ENCODE data around the gene METTL8. TPM values are rescaled to one million over a fixed set of nuclear protein-coding genes. Genes with fewer than 3 reads are reported as not detected.

Gene METTL8, protein sequence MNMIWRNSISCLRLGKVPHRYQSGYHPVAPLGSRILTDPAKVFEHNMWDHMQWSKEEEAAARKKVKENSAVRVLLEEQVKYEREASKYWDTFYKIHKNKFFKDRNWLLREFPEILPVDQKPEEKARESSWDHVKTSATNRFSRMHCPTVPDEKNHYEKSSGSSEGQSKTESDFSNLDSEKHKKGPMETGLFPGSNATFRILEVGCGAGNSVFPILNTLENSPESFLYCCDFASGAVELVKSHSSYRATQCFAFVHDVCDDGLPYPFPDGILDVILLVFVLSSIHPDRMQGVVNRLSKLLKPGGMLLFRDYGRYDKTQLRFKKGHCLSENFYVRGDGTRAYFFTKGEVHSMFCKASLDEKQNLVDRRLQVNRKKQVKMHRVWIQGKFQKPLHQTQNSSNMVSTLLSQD
- 100 to 1,000 TPM in 1 of 4 donors, 10 to 100 TPM in 3; 11.4 to 107 (median 15.2) TPM for total RNA-seq

DNA sequence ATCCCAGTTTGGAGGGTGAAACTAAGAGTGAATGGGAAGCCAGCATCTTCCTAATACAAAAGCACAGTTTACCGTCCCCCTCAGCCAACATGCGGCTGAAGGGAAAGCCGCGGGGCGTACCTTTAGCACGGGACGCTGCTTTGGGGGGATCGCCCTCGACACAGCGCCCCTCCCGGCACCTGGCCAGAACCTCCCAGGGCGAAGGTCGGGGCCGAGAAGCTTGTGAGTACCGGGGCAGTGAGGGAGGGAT is at the start of gene METTL8:
METTL8 (minus strand) TSS at position 228 of the 250 bp plus-strand sequence. CDS start 41,805 bp downstream, outside the sequence.
- peak within 1 kb of the TSS; percentile 94 to 99 (median 99) for H3K27ac ChIP-seq
- no peaks in the 10 kb centered on the region for H3K9me3 ChIP-seq
- peaks cover 0 to 23% (median 2%) of the 10 kb centered on the region in 4 donors for H3K4me1 ChIP-seq
- peak within 1 kb of the TSS; percentile 69 to 91 (median 84) for H3K4me3 ChIP-seq
- peaks cover 0 to 8% (median 0%) of the 10 kb centered on the region in 3 donors for H3K36me3 ChIP-seq
- no peaks in the 10 kb centered on the region for H3K27me3 ChIP-seq
- TF ChIP-seq POLR2A (IDR thresholded peaks at IDR 0.05): no peak
- TF ChIP-seq, protein P1, sequence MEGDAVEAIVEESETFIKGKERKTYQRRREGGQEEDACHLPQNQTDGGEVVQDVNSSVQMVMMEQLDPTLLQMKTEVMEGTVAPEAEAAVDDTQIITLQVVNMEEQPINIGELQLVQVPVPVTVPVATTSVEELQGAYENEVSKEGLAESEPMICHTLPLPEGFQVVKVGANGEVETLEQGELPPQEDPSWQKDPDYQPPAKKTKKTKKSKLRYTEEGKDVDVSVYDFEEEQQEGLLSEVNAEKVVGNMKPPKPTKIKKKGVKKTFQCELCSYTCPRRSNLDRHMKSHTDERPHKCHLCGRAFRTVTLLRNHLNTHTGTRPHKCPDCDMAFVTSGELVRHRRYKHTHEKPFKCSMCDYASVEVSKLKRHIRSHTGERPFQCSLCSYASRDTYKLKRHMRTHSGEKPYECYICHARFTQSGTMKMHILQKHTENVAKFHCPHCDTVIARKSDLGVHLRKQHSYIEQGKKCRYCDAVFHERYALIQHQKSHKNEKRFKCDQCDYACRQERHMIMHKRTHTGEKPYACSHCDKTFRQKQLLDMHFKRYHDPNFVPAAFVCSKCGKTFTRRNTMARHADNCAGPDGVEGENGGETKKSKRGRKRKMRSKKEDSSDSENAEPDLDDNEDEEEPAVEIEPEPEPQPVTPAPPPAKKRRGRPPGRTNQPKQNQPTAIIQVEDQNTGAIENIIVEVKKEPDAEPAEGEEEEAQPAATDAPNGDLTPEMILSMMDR (IDR thresholded peaks at IDR 0.05): peak in 5 of 6 experiments; percentile 25 to 58 (median 51)
- DNase-seq: no peak

DNA sequence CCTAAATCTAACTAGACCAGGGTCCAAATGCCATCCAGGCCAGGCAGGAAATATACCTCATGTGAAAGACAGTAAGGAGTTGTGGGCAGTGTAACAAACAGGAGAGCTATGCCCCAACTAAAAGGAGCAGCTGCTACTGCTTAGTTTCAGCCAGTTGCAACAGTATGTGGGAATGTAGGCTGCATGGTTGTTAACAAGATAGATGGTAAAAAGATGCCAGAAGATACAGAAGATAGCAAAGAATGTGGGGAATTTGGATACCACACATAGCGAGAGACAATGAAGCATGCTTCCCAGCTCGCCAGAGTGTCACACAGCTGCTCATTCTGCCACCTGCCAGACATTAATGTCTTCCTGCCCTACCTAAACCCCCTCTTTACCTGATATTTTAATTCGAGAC is 49.1 kb upstream of the METTL8 start:
- no peak overlapping the region for H3K27ac ChIP-seq
- H3K27me3 ChIP-seq: no peaks in the 10 kb centered on the region
- H3K9me3 ChIP-seq: no peaks in the 10 kb centered on the region
- peaks cover 0 to 8% (median 0%) of the 10 kb centered on the region in 3 donors for H3K36me3 ChIP-seq
- peaks cover 0 to 5% (median 0%) of the 10 kb centered on the region in 4 donors for H3K4me1 ChIP-seq
- H3K4me3 ChIP-seq: no peak overlapping the region
- TF ChIP-seq POLR2A (IDR thresholded peaks at IDR 0.05): no peak
- TF ChIP-seq, protein P1 (IDR thresholded peaks at IDR 0.05): no peak
- DNase-seq: no peak

DNA sequence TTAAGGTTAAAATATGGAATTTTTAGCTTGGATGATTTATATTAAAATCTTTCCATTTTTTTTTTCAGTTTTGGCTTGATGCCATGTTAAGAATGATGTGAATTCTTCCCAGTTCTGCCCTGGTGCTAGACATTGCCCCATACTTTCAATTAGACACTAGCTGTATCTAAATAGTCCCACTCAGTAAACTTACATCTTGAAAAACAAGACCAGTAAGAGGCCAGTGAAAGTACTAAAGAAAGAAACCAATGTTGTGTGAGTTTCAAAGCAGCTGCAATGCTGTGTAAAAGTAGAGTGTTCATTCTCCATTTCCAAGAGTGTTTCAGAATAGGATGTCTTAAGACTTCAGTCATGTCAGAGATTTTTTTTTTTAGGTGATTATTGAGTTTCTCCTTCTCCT is 48.5 kb upstream of the METTL8 start:
- no peak for TF ChIP-seq POLR2A (IDR thresholded peaks at IDR 0.05)
- TF ChIP-seq, protein P1 (IDR thresholded peaks at IDR 0.05): no peak
- H3K9me3 ChIP-seq: no peaks in the 10 kb centered on the region
- H3K27ac ChIP-seq: no peak overlapping the region
- H3K4me1 ChIP-seq: peaks cover 0 to 1% (median 0%) of the 10 kb centered on the region in 4 donors
- no peaks in the 10 kb centered on the region for H3K27me3 ChIP-seq
- no peak for DNase-seq
- no peak overlapping the region for H3K4me3 ChIP-seq
- peaks cover 0 to 8% (median 0%) of the 10 kb centered on the region in 3 donors for H3K36me3 ChIP-seq

DNA sequence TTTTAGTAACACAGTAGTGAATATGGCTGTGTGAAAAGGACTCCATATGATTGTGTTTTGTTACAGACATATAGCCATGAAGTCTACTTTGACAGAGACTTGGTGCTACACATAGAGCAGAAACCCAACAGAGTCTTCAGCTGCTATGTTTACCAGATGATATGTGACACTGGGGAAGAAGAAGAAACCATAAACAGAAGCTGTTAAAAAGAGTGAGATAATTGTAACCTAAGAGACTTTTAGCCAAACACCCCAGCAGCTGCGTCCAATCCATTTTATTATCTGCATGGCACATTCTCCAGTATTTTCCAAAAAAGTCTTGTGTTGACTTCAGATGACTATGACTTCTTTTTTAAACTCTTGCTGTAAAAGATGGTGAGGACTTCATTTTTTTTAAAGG is 47.1 kb upstream of the METTL8 start:
- no peak overlapping the region for H3K27ac ChIP-seq
- TF ChIP-seq POLR2A (IDR thresholded peaks at IDR 0.05): no peak
- TF ChIP-seq, protein P1 (IDR thresholded peaks at IDR 0.05): no peak
- peaks cover 0 to 8% (median 0%) of the 10 kb centered on the region in 3 donors for H3K36me3 ChIP-seq
- no peak overlapping the region for H3K4me3 ChIP-seq
- no peaks in the 10 kb centered on the region for H3K9me3 ChIP-seq
- DNase-seq: no peak
- no peaks in the 10 kb centered on the region for H3K4me1 ChIP-seq
- H3K27me3 ChIP-seq: no peaks in the 10 kb centered on the region

DNA sequence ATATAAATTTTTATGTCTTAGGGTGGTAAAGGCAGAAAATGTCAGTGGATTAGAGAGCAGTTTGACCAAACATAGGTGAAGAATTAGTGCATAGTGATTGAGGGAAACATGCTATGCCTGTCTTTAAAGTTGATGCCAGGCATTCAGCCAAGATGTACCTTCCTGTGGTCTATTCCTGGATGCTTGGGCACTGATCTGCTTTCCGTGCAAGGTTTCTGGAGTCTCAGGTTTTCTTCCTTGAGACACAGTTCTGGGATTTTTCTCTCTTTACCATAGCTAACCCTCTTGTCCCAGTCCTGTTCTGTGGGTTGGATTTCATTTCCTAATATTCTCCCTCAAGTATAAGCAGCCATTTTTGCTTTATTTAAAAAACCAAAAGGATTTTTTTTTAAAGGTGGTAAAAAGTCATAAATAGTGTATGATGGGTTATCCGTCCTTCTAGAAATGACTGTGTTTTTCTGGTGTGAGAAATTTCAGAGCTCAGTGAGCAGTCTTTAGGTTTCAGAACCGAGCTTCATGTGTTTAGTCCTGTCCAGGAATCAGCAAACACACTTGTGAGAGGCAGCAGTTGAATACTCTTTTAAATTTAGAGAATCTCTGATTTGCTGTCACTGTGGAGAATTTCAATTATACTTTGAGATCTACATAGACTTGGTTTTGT is 45.5 kb upstream of the METTL8 start:
- no peak for DNase-seq
- TF ChIP-seq POLR2A (IDR thresholded peaks at IDR 0.05): no peak
- TF ChIP-seq, protein P1 (IDR thresholded peaks at IDR 0.05): no peak
- no peaks in the 10 kb centered on the region for H3K9me3 ChIP-seq

More for the DNA sequence above, 45.5 kb upstream of the METTL8 start:
- peaks cover 0 to 16% (median 0%) of the 10 kb centered on the region in 3 donors for H3K36me3 ChIP-seq
- H3K4me1 ChIP-seq: no peaks in the 10 kb centered on the region
- H3K27ac ChIP-seq: no peak overlapping the region
- H3K27me3 ChIP-seq: no peaks in the 10 kb centered on the region
- H3K4me3 ChIP-seq: no peak overlapping the region
